Panc1 (cell line): ENCODE measurements around the gene USP11. TPM values are rescaled to one million over a fixed set of nuclear protein-coding genes. Genes with fewer than 3 reads are reported as not detected.

Source experiments
- ATAC-seq: fragments of 200-7000 bp; cut with Tn5 transposase; 2 replicates; pipeline ENCODE4 v1.9.1; 2020; ENCODE audit warnings: mild to moderate bottlenecking, moderate library complexity
- BruUV-seq: library from RNA; stranded (reverse); fragments of 400-500 nt; replicated peaks from 2 replicates; lab custom pipeline; 2021; lab: Mats Ljungman, UMichigan
- CTCF ChIA-PET: fragments of 300-600 bp; sonication (Branson Sonifier 250); formaldehyde crosslinking; loops from one replicate; lab custom pipeline; 2022; ENCODE audit warnings: antibody characterized with exemption; lab: Charles Lee
- POLR2A ChIA-PET: fragments of 300-600 bp; sonication (Branson Sonifier 250); formaldehyde crosslinking; loops from one replicate; lab custom pipeline; 2022; ENCODE audit warnings: antibody characterized with exemption; lab: Charles Lee
- DNase-seq: peaks from one replicate; pipeline ENCODE4 v3.0.0-alpha.2; 2010; ENCODE audit warnings: low read depth, low spot score
- H3K27ac ChIP-seq: 2 replicates; pipeline ENCODE4 v1.5.1; 2011; ENCODE audit warnings: mild to moderate bottlenecking, low read length, inconsistent platforms
- H3K27me3 ChIP-seq: fragments of 200-500 bp; sonication (Bioruptor generic); 2 replicates; pipeline ENCODE4 v1.6.0; 2014; ENCODE audit warnings: low read length, inconsistent platforms; ENCODE audit not compliant: control insufficient read depth, insufficient read depth
- H3K36me3 ChIP-seq: fragments of 200-500 bp; sonication (Bioruptor generic); 2 replicates; pipeline ENCODE4 v1.5.1; 2014; ENCODE audit warnings: inconsistent platforms, mild to moderate bottlenecking, low read length, moderate library complexity; ENCODE audit not compliant: control insufficient read depth, insufficient read depth
- H3K4me1 ChIP-seq: 2 replicates; pipeline ENCODE4 v1.5.1; 2011; ENCODE audit warnings: inconsistent platforms, mild to moderate bottlenecking, low read length, moderate library complexity; ENCODE audit not compliant: control insufficient read depth, insufficient read depth
- H3K4me3 ChIP-seq, 2 experiments: 2 replicates each; pipeline ENCODE4 v1.5.1; 2011 to 2012; ENCODE audit warnings: low read depth in 2 of 2, low read length in 2 of 2, mild to moderate bottlenecking in 2 of 2, inconsistent platforms in 1 of 2, moderate library complexity in 1 of 2
- H3K9me3 ChIP-seq: fragments of 200-500 bp; sonication (Bioruptor generic); 2 replicates; pipeline ENCODE4 v1.5.1; 2014; ENCODE audit warnings: low read depth, mild to moderate bottlenecking, inconsistent platforms, low read length, moderate library complexity; ENCODE audit not compliant: control insufficient read depth, insufficient read depth
- CTCF ChIP-seq: fragments of 450-650 bp; IDR thresholded peaks from 2 replicates; pipeline ENCODE4 v1.5.1; 2017; ENCODE audit warnings: mild to moderate bottlenecking
- POLR2AphosphoS5 ChIP-seq: IDR thresholded peaks from 2 replicates; pipeline ENCODE4 v1.6.1; 2012; ENCODE audit warnings: mild to moderate bottlenecking, low read depth, low read length, moderate library complexity
- REST ChIP-seq, 2 experiments: IDR thresholded peaks; 2 replicates each; pipeline ENCODE4 v1.6.1; 2011 to 2012; ENCODE audit warnings: low read depth in 2 of 2, control low read depth in 1 of 2, low read length in 1 of 2, mild to moderate bottlenecking in 1 of 2, moderate library complexity in 1 of 2; ENCODE audit not compliant: insufficient read depth in 1 of 2
- SIN3A ChIP-seq: IDR thresholded peaks from 2 replicates; pipeline ENCODE4 v1.6.1; 2012; ENCODE audit warnings: low read depth, mild to moderate bottlenecking, low read length, moderate library complexity, borderline replicate concordance; ENCODE audit not compliant: insufficient read depth
- TCF7L2 ChIP-seq: IDR thresholded peaks from 2 replicates; pipeline ENCODE4 v1.6.1; 2011; ENCODE audit warnings: mild to moderate bottlenecking, low read depth, low read length, inconsistent platforms
- in situ Hi-C: cut with HindIII; loops from 2 replicates; pipeline ENCODE4 v1.10.0; 2016; ENCODE audit warnings: low sequenced_read_pairs, low pct_unique_long_range_greater_than_20kb
- intact Hi-C: fragments of 100-400 bp; cut with micrococcal nuclease; formaldehyde crosslinking; loops from one replicate; pipeline ENCODE4 v1.10.0; 2022; ENCODE audit not compliant: unreplicated experiment
- total RNA-seq: library from RNA; stranded (reverse); gene quantifications from one replicate; pipeline ENCODE4 v1.2.1, GENCODE V29; 2021; ENCODE audit not compliant: unreplicated experiment

The USP11 gene
- total RNA-seq, 1 experiment from 2014 or later = 82.4 TPM

- BruUV-seq = no TSS peak
- POLR2A ChIA-PET = no interaction called here
- no peaks in the 10 kb centered on the region for H3K9me3 ChIP-seq
- peaks cover 14% of the 10 kb centered on the region for H3K36me3 ChIP-seq
- ATAC-seq (no peak), DNase-seq (no peak)
- intact Hi-C loops (loop anchor here (10.0 kb wide), 2 partner anchors 186 to 326 kb away; no protein-coding TSS in a partner anchor), in situ Hi-C loops (no loop called here)
- no peak overlapping the region for H3K27ac ChIP-seq
- CTCF ChIA-PET = no interaction called here
- H3K4me3 ChIP-seq = no peak overlapping the region
- TF ChIP-seq TCF7L2 (no peak), POLR2AphosphoS5 (no peak), REST (IDR thresholded peaks at IDR 0.05; ENCODE audit: insufficient read depth in 1 of 2, low read depth in 2 of 2, low read length in 1 of 2) (no peak), CTCF (no peak), SIN3A (no peak)
- H3K27me3 ChIP-seq = no peaks in the 10 kb centered on the region
- peaks cover 24% of the 10 kb centered on the region for H3K4me1 ChIP-seq
Measured at GRCh38 chrX:47198687-47199080, 34.1 kb upstream of the USP11 start.

- no peak for ATAC-seq
- in situ Hi-C loops = no loop called here
- no peak for DNase-seq
- intact Hi-C loops = loop anchor here (10.0 kb wide), 2 partner anchors 186 to 326 kb away; no protein-coding TSS in a partner anchor
- Histone ChIP-seq H3K4me1 (peaks cover 24% of the 10 kb centered on the region), H3K36me3 (peaks cover 14% of the 10 kb centered on the region), H3K27ac (no peak overlapping the region), H3K9me3 (no peaks in the 10 kb centered on the region), H3K4me3 (no peak overlapping the region), H3K27me3 (no peaks in the 10 kb centered on the region)
- BruUV-seq = no TSS peak
- CTCF ChIA-PET = no interaction called here
- POLR2A ChIA-PET = no interaction called here
- no peak for TF ChIP-seq CTCF
- TF ChIP-seq TCF7L2 = no peak
Measured at GRCh38 chrX:47199286-47199685, 33.5 kb upstream of the USP11 start.
